Measurements from ENCODE around the gene TREX2.

- TF ChIP-seq CTCF (IDR thresholded peaks at IDR 0.05) (no peak), POLR2A (IDR thresholded peaks at IDR 0.05) (no peak), EP300 (IDR thresholded peaks at IDR 0.05) (no peak)
These were observed 37.6 kb downstream of the TREX2 start for GRCh38 chrX:153408221-153408721.

All from ovary (tissue), 3 donors.